Stimulated activated CD4-positive, alpha-beta T cell treated with anti-CD3 and anti-CD28 coated beads, Interleukin-15, amount 100 ng/mL, for 48 hours (primary cell): ENCODE measurements around the gene AK1.

Experiments
- DNase-seq, 2 donors: peaks; one replicate each; pipeline ENCODE4 v3.0.0-alpha.2; 2020; ENCODE audit warnings: low read depth in 2 of 2

Gene AK1

GRCh38 chr9:127867356-127868277, 9.9 kb downstream of the AK1 start:
- no peak for DNase-seq

- no peak for DNase-seq
Measured at GRCh38 chr9:127866535-127866934, 10.9 kb downstream of the AK1 start.

- DNase-seq = peak; percentile 23 to 32
Measured at GRCh38 chr9:127865645-127866464, 11.6 kb downstream of the AK1 start.

- DNase-seq = no peak
Measured at GRCh38 chr9:127863191-127863621, 14.3 kb downstream of the AK1 start.

GRCh38 chr9:127862075-127863011, 15.1 kb downstream of the AK1 start:
- no peak for DNase-seq

GRCh38 chr9:127860779-127861178, 16.7 kb downstream of the AK1 start:
- no peak for DNase-seq

- DNase-seq = no peak
Measured at GRCh38 chr9:127860260-127860659, 17.2 kb downstream of the AK1 start.

- no peak for DNase-seq
Measured at GRCh38 chr9:127858041-127858512, 19.4 kb downstream of the AK1 start.

- no peak for DNase-seq
Measured at GRCh38 chr9:127857278-127857677, 20.2 kb downstream of the AK1 start.

GRCh38 chr9:127856729-127857116, 20.8 kb downstream of the AK1 start:
- no peak for DNase-seq

GRCh38 chr9:127856094-127856728, 21.3 kb downstream of the AK1 start:
- DNase-seq = no peak

- DNase-seq = no peak
Measured at GRCh38 chr9:127855522-127855921, 22.0 kb downstream of the AK1 start.

GRCh38 chr9:127854960-127855359, 22.5 kb downstream of the AK1 start:
- DNase-seq = no peak

- no peak for DNase-seq
Measured at GRCh38 chr9:127854184-127854806, 23.2 kb downstream of the AK1 start, which contains the start of gene ENG. Gene ENG (minus strand): TSS chr9:127854658. CDS start chr9:127854355, 303 bp downstream.

GRCh38 chr9:127853312-127854183, 23.9 kb downstream of the AK1 start:
- no peak for DNase-seq

GRCh38 chr9:127852829-127853228, 24.6 kb downstream of the AK1 start:
- DNase-seq = no peak

GRCh38 chr9:127850286-127850830, 27.1 kb downstream of the AK1 start:
- DNase-seq = no peak

GRCh38 chr9:127848756-127849504, 28.5 kb downstream of the AK1 start:
- no peak for DNase-seq
